Body of pancreas (tissue), 4 donors: Measurements from ENCODE around the gene ALDH1L2.

Experiments
- CTCF ChIP-seq, 7 experiments: fragments of 450-650 bp in 4 of 7; fragments of 200-600 bp in 3 of 7; sonication (generic) in 3 of 7; IDR thresholded peaks; one replicate each; pipeline ENCODE4 v1.5.1; 2016 to 2019; ENCODE audit warnings: antibody characterized with exemption in 7 of 7
- POLR2A ChIP-seq, 3 donors: fragments of 450-650 bp; IDR thresholded peaks; one replicate each; pipeline ENCODE4 v1.6.1; 2016; ENCODE audit warnings: antibody characterized with exemption in 3 of 3, mild to moderate bottlenecking in 2 of 3

- TF ChIP-seq CTCF (IDR thresholded peaks at IDR 0.05) (peak in 1 of 7 experiments; percentile 3), POLR2A (IDR thresholded peaks at IDR 0.05) (peak; percentile 97 to 98 (median 98))
Observed at GRCh38 chr12:105107494-105108371, 23.5 kb upstream of the ALDH1L2 start, which contains the start of gene WASHC4.
